ENCODE measurements around the gene CEP20. TPM values are rescaled to one million over a fixed set of nuclear protein-coding genes. Genes with fewer than 3 reads are reported as not detected.

Gene CEP20
- total and polyA plus RNA-seq, 2 experiments from 2014 or later = 20.5 to 39.8 TPM

- Histone ChIP-seq H2AFZ (no peak overlapping the region), H3K27me3 (no peaks in the 10 kb centered on the region), H3K4me1 (ENCODE audit: insufficient read depth) (no peaks in the 10 kb centered on the region), H3K27ac (no peak overlapping the region), H3K9me3 (ENCODE audit: low read depth) (no peaks in the 10 kb centered on the region), H3K9me2 (replicated peaks; ENCODE audit: insufficient read depth) (no peaks in the 10 kb centered on the region), H4K20me1 (ENCODE audit: insufficient read depth, poor library complexity, severe bottlenecking) (no peaks in the 10 kb centered on the region), H3K4me2 (no peak overlapping the region), H3K36me3 (replicated peaks; ENCODE audit: insufficient read depth, low read depth) (no peaks in the 10 kb centered on the region), H3K4me3 (no peak overlapping the region), H3K79me2 (no peaks in the 10 kb centered on the region)
- no peak for DNase-seq (ENCODE audit: low spot score)
- TF ChIP-seq EZH2 (IDR thresholded peaks at IDR 0.05; ENCODE audit: borderline replicate concordance) = no peak
- TF ChIP-seq, protein P1, sequence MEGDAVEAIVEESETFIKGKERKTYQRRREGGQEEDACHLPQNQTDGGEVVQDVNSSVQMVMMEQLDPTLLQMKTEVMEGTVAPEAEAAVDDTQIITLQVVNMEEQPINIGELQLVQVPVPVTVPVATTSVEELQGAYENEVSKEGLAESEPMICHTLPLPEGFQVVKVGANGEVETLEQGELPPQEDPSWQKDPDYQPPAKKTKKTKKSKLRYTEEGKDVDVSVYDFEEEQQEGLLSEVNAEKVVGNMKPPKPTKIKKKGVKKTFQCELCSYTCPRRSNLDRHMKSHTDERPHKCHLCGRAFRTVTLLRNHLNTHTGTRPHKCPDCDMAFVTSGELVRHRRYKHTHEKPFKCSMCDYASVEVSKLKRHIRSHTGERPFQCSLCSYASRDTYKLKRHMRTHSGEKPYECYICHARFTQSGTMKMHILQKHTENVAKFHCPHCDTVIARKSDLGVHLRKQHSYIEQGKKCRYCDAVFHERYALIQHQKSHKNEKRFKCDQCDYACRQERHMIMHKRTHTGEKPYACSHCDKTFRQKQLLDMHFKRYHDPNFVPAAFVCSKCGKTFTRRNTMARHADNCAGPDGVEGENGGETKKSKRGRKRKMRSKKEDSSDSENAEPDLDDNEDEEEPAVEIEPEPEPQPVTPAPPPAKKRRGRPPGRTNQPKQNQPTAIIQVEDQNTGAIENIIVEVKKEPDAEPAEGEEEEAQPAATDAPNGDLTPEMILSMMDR (IDR thresholded peaks at IDR 0.05; ENCODE audit: poor library complexity) = no peak
- TF ChIP-seq EZH2phosphoT487 (IDR thresholded peaks at IDR 0.05; ENCODE audit: low read depth, severe bottlenecking, unreplicated experiment) = no peak
- 85% methylated on average over 6 of the region's 6 CpGs for WGBS (ENCODE audit: low lambda C conversion rate, missing lambda C conversion rate)
These were observed 44.5 kb upstream of the CEP20 start for GRCh38 chr16:15932939-15933338.

DNA sequence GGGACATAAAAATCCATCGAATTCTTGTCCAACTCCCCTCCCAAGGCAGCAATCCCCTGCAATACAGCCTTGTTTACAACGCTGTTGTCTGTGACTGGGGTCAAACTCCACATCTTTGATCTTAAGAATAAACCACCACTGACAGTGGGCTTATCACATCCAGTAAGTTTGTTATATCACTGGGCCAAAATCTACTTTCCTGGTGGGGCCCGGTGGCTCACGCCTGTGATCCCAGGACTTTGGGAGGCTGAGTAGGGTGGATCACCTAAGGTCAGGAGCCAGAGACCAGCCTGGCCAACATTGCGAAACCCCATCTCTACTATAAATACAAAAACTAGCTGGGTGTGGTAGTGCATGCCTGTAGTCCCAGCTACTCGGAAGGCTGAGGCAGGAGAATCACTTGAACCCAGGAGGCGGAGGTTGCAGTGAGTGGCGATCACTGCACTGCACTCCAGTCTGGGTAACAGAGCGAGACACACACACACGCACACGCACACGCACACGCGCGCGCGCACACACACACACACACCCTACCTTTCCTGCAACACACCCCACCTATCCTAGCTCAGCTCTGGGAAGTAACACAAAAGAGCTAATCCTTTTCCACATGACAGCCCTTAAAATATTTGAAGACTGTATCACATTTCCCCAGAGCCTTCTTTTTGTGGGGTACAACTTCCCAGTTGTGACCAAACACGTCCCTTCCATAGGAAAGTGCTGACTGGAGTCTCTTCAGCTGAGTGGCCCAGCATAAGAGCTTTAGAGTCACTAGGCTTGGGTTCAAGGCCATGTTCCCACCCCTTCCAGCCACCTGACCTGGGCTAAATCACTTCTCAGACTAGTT is 40.1 kb upstream of the CEP20 start:
- Histone ChIP-seq H3K36me3 (replicated peaks; ENCODE audit: insufficient read depth, low read depth) (no peaks in the 10 kb centered on the region), H3K9me3 (ENCODE audit: low read depth) (no peaks in the 10 kb centered on the region)
- TF ChIP-seq EZH2 (IDR thresholded peaks at IDR 0.05; ENCODE audit: borderline replicate concordance) = no peak
- TF ChIP-seq EZH2phosphoT487 (IDR thresholded peaks at IDR 0.05; ENCODE audit: low read depth, severe bottlenecking, unreplicated experiment) = no peak
- TF ChIP-seq, protein P1 (IDR thresholded peaks at IDR 0.05; ENCODE audit: poor library complexity) = no peak

DNA sequence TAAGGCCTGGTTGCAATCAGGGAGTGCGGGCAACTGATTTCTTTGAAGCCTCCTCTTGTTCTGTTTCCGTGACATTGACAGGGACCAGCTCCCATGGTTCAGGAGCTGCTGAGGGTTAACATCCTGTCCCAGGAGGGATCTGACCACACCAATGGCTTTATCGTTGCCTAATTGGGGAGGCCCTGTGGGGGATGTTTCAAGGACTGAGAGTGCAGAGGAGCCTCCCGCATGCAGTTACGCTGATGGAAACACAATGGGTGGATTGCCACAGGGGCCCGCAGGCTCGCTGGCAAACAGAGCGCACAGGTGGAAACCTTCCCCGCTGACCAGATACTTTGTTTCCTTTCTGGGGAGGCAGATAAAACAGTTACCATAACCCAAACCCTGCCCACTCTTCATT is 37.2 kb upstream of the CEP20 start:
- Histone ChIP-seq H3K9me2 (replicated peaks; ENCODE audit: insufficient read depth) (no peaks in the 10 kb centered on the region), H3K79me2 (no peaks in the 10 kb centered on the region), H3K27me3 (no peaks in the 10 kb centered on the region), H4K20me1 (ENCODE audit: insufficient read depth, poor library complexity, severe bottlenecking) (no peaks in the 10 kb centered on the region), H3K27ac (no peak overlapping the region), H2AFZ (no peak overlapping the region), H3K4me3 (no peak overlapping the region), H3K4me1 (ENCODE audit: insufficient read depth) (no peaks in the 10 kb centered on the region), H3K36me3 (replicated peaks; ENCODE audit: insufficient read depth, low read depth) (no peaks in the 10 kb centered on the region), H3K9me3 (ENCODE audit: low read depth) (no peaks in the 10 kb centered on the region), H3K4me2 (no peak overlapping the region)
- TF ChIP-seq EZH2 (IDR thresholded peaks at IDR 0.05; ENCODE audit: borderline replicate concordance) = no peak
- TF ChIP-seq, protein P1 (IDR thresholded peaks at IDR 0.05; ENCODE audit: poor library complexity) = no peak
- TF ChIP-seq EZH2phosphoT487 (IDR thresholded peaks at IDR 0.05; ENCODE audit: low read depth, severe bottlenecking, unreplicated experiment) = no peak
- DNase-seq (ENCODE audit: low spot score) = no peak
- WGBS (ENCODE audit: low lambda C conversion rate, missing lambda C conversion rate) = 60% methylated on average over 9 of the region's 9 CpGs

More for the DNA sequence above, 40.1 kb upstream of the CEP20 start:
- no peak overlapping the region for H3K27ac ChIP-seq
- no peak overlapping the region for H3K4me2 ChIP-seq
- H3K4me1 ChIP-seq (ENCODE audit: insufficient read depth) = no peaks in the 10 kb centered on the region
- H2AFZ ChIP-seq = no peak overlapping the region
- H3K4me3 ChIP-seq = no peak overlapping the region
- no peaks in the 10 kb centered on the region for H3K79me2 ChIP-seq
- no peak for DNase-seq (ENCODE audit: low spot score)
- 89% methylated on average over 18 of the region's 18 CpGs for WGBS (ENCODE audit: low lambda C conversion rate, missing lambda C conversion rate)
- no peaks in the 10 kb centered on the region for H4K20me1 ChIP-seq (ENCODE audit: insufficient read depth, poor library complexity, severe bottlenecking)
- no peaks in the 10 kb centered on the region for H3K9me2 ChIP-seq (replicated peaks; ENCODE audit: insufficient read depth)
- H3K27me3 ChIP-seq = no peaks in the 10 kb centered on the region
